Mesodermal cell (in vitro differentiated cells): Measurements from ENCODE around the gene GDAP1L1.
"Not testable (repeated sequence)": the region's sequence is repeated elsewhere in the genome, so short reads cannot be mapped to it uniquely, and the experiment has no call there.

Experiments used
- H3K27ac ChIP-seq: 2 replicates; pipeline ENCODE4 v1.7.0; 2013; ENCODE audit warnings: mild to moderate bottlenecking, low read depth, low read length, moderate library complexity; ENCODE audit not compliant: severe bottlenecking
- H3K36me3 ChIP-seq: 2 replicates; pipeline ENCODE4 v1.7.1; 2013; ENCODE audit warnings: mild to moderate bottlenecking, low read length, moderate library complexity; ENCODE audit not compliant: control insufficient read depth, insufficient read depth
- H3K4me1 ChIP-seq: one replicate; pipeline ENCODE4 v1.7.1; 2013; ENCODE audit warnings: mild to moderate bottlenecking, low read length; ENCODE audit not compliant: insufficient read depth, control insufficient read depth, poor library complexity, severe bottlenecking
- H3K4me3 ChIP-seq: 2 replicates; pipeline ENCODE4 v1.7.0; 2013; ENCODE audit warnings: low read length, control low read depth, mild to moderate bottlenecking; ENCODE audit not compliant: insufficient read depth, poor library complexity, severe bottlenecking; ENCODE audit errors: extremely low read depth
- H3K9me3 ChIP-seq: 2 replicates; pipeline ENCODE4 v1.7.1; 2013; ENCODE audit warnings: mild to moderate bottlenecking, low read length, moderate library complexity; ENCODE audit not compliant: control insufficient read depth
- WGBS, 2 experiments: methylation state at CpG; one replicate each; pipeline ENCODE4 v1.1.5; 2013; ENCODE audit warnings: missing lambda C conversion rate in 2 of 2; ENCODE audit not compliant: insufficient coverage in 2 of 2; 5-methylcytosine and 5-hydroxymethylcytosine counted together

Gene GDAP1L1

DNA sequence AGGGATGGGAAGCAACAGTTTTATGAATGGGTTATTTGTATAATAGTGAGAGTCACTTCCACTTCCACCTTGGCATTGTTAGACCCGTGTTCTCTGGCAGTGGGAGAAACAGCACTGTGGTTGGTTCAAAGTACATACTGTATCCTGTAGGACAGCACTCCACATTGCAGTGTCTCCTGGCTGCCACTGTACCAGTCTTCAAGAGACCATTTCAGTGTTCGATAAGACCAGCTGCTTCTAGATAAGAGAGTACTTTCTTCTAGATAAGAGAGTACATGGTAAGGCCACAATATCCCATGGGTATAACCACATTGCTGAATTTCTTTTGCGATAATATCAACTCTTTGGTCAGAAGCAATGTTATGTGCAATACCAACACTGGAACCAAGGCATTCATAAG, 35.1 kb downstream of the GDAP1L1 start:
- Histone ChIP-seq H3K4me1 (no peaks in the 10 kb centered on the region), H3K4me3 (no peak overlapping the region), H3K27ac (no peak overlapping the region), H3K36me3 (no peaks in the 10 kb centered on the region), H3K9me3 (no peaks in the 10 kb centered on the region)
- 87 to 93% methylated on average over 2 to 3 of the region's 3 CpGs for WGBS, 2 experiments

GRCh38 chr20:44284032-44284431, 36.9 kb downstream of the GDAP1L1 start:
- Histone ChIP-seq H3K27ac (no peak overlapping the region), H3K4me3 (no peak overlapping the region), H3K9me3 (peaks cover 7% of the 10 kb centered on the region), H3K4me1 (no peaks in the 10 kb centered on the region), H3K36me3 (no peaks in the 10 kb centered on the region)
- 100% methylated on average over 1 of the region's 1 CpG; no CpG with 5 or more reads in 1 of the 2 experiments for WGBS, 2 experiments

- H3K36me3 ChIP-seq, result no peaks in the 10 kb centered on the region
- H3K9me3 ChIP-seq, result peaks cover 7% of the 10 kb centered on the region
- H3K4me3 ChIP-seq, result no peak overlapping the region
- no peak overlapping the region for H3K27ac ChIP-seq
- no peaks in the 10 kb centered on the region for H3K4me1 ChIP-seq
- 72 to 100% methylated on average over 3 of the region's 5 CpGs for WGBS, 2 experiments
These were observed 40.4 kb downstream of the GDAP1L1 start for GRCh38 chr20:44287272-44288097.

DNA sequence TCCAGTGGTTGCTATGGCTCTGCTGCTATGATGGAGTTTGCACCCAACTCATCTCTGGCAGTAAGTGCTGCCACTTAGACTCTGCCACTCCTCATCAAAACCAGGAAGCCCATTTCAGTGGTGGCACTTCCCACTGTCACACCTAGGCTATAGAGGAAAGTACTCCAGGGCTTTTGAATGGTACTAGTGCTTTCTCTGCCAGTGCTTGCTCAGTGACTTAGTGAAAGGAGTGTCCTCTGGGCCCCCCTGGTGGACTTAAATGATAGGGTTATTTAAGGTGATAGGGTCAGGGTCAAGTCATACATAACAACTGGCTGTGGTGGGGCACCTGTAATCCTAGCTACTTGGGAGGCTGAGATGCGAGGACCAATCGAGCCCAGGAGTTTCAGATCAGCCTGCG, 41.1 kb downstream of the GDAP1L1 start:
- no peaks in the 10 kb centered on the region for H3K4me1 ChIP-seq
- peaks cover 7% of the 10 kb centered on the region for H3K9me3 ChIP-seq
- WGBS, 2 experiments, result 82% methylated on average over 2 of the region's 3 CpGs; no CpG with 5 or more reads in 1 of the 2 experiments
- H3K4me3 ChIP-seq, result no peak overlapping the region
- H3K27ac ChIP-seq, result no peak overlapping the region
- H3K36me3 ChIP-seq, result no peaks in the 10 kb centered on the region

- Histone ChIP-seq H3K36me3 (no peaks in the 10 kb centered on the region), H3K4me1 (no peaks in the 10 kb centered on the region), H3K4me3 (no peak overlapping the region), H3K9me3 (peaks cover 7% of the 10 kb centered on the region), H3K27ac (no peak overlapping the region)
- 97% methylated on average over 5 to 6 of the region's 7 CpGs for whole genome bisulfite sequencing, 2 experiments
These were observed 44.6 kb downstream of the GDAP1L1 start for GRCh38 chr20:44291754-44292153.

DNA sequence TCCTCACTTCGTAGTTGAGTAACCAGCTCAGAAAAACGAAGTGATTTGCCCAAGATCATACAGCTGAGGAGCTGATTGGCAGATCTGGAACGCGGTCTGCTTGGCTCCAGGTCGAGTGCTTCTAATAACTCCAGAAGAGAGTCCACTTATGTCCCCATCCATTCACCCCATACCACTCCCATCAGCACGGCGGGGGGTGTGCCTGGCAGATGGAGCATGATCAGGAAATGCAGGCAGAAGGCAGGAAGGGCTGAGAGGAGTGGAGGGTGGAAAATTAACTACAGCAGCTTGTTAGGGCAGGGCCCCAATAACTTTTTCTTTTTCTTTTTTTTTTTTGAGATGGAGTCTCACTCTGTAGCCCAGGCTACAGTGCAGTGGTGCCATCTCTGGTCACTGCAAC, 48.9 kb downstream of the GDAP1L1 start:
- Histone ChIP-seq H3K4me1 (no peaks in the 10 kb centered on the region), H3K4me3 (no peak overlapping the region), H3K9me3 (no peaks in the 10 kb centered on the region), H3K36me3 (no peaks in the 10 kb centered on the region), H3K27ac (no peak overlapping the region)
- 83 to 92% methylated on average over 2 of the region's 7 CpGs for WGBS, 2 experiments

DNA sequence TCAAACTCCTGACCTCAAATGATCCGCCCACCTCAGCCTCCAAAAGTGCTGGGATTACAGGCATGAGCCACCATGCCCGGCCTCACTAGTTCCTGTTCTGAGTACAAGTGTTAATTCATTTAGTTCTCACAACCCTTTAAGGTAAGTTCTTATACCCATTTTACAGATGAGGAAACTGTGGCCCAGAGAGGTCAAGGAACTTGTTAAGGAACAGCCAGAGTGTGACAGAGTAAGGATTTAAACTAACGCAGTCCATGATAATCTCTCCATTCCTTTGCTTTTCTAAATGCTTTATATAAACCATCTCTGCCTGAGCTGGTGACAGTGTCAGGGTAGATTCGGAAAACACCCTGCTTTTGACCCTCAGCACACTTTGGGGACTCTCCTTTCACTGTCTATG, 50.6 kb downstream of the GDAP1L1 start:
- H3K27ac ChIP-seq, result no peak overlapping the region
- H3K4me1 ChIP-seq, result no peaks in the 10 kb centered on the region
- no peaks in the 10 kb centered on the region for H3K9me3 ChIP-seq
- H3K4me3 ChIP-seq, result no peak overlapping the region
- 89 to 94% methylated on average over 3 of the region's 4 CpGs for WGBS, 2 experiments
- H3K36me3 ChIP-seq, result no peaks in the 10 kb centered on the region

GRCh38 chr20:44299011-44299535, 52.0 kb downstream of the GDAP1L1 start:
- not testable (repeated sequence) for H3K27ac ChIP-seq, H3K4me1 ChIP-seq, H3K9me3 ChIP-seq, H3K36me3 ChIP-seq, H3K4me3 ChIP-seq
- WGBS, 2 experiments, result 82 to 95% methylated on average over 4 to 24 of the region's 42 CpGs

GRCh38 chr20:44301285-44301684, 54.2 kb downstream of the GDAP1L1 start:
- H3K4me1 ChIP-seq, result no peaks in the 10 kb centered on the region
- H3K9me3 ChIP-seq, result no peaks in the 10 kb centered on the region
- H3K4me3 ChIP-seq, result no peak overlapping the region
- peaks cover 3% of the 10 kb centered on the region for H3K36me3 ChIP-seq
- no peak overlapping the region for H3K27ac ChIP-seq

DNA sequence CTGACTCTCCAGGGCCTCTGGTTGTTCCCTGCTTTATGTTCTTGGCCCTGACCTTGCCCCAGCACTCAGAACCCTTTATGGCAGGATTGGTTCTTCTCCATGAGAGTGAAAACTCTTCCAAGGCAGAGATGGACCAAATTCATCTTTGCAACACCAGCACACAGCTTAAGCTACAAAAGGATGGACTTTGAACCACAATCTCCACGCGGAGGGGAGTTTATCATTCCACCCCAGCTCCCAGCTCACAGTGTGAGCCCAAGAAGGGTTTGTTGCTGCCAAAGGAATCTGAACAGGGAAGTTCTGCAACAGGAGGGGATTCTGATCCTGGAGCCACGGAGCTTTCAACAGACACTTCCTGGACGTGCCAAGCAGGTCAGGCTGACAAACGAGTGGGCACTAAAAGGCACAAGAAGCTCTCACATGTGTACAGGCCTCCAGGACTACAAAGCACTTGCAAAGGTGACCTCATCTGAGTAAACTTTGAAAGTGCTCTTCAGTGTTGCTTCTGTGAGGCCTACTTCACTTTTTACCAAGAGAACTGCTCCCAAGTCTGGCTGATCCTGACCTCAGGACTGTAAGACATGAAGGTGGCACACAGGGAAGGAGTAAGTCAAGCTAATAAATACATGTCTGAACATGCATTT, 55.0 kb downstream of the GDAP1L1 start:
- Histone ChIP-seq H3K9me3 (no peaks in the 10 kb centered on the region), H3K27ac (no peak overlapping the region), H3K4me3 (no peak overlapping the region), H3K36me3 (peaks cover 3% of the 10 kb centered on the region), H3K4me1 (no peaks in the 10 kb centered on the region)
- 59 to 70% methylated on average over 2 to 5 of the region's 5 CpGs for WGBS, 2 experiments

DNA sequence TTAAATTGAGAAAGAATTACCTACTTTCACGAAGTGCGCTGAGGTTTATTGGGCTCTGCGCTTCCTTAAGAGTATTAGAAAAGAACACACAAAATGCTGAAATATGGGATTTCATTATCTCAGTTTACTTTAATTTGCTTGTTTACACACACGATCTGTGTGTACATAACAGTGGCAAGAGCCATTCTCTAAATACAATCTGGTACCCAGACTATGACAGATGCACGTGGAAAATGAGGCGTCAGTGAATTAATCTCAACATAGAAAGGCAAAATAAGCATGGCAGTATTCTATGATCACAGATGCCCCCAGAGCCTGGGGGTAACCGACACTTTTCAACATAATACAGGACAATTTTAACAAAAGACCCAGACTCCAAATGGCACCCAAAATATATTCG, 55.6 kb downstream of the GDAP1L1 start:
- Histone ChIP-seq H3K4me3 (no peak overlapping the region), H3K4me1 (no peaks in the 10 kb centered on the region), H3K27ac (no peak overlapping the region), H3K9me3 (no peaks in the 10 kb centered on the region), H3K36me3 (peaks cover 3% of the 10 kb centered on the region)
- WGBS, 2 experiments, result 92 to 96% methylated on average over 4 to 7 of the region's 8 CpGs
